ENCODE measurements around the gene ACKR2. TPM values are rescaled to one million over a fixed set of nuclear protein-coding genes. Genes with fewer than 3 reads are reported as not detected.
A peak's percentile ranks its signal among the peaks of the same experiment; 100 is the strongest.
"Not testable (repeated sequence)": the region's sequence is repeated elsewhere in the genome, so short reads cannot be mapped to it uniquely, and the experiment has no call there.

ACKR2 gene
- total RNA-seq, 3 donors from 2014 or later, result 1.8 to 15.8 (median 6.9) TPM

DNA sequence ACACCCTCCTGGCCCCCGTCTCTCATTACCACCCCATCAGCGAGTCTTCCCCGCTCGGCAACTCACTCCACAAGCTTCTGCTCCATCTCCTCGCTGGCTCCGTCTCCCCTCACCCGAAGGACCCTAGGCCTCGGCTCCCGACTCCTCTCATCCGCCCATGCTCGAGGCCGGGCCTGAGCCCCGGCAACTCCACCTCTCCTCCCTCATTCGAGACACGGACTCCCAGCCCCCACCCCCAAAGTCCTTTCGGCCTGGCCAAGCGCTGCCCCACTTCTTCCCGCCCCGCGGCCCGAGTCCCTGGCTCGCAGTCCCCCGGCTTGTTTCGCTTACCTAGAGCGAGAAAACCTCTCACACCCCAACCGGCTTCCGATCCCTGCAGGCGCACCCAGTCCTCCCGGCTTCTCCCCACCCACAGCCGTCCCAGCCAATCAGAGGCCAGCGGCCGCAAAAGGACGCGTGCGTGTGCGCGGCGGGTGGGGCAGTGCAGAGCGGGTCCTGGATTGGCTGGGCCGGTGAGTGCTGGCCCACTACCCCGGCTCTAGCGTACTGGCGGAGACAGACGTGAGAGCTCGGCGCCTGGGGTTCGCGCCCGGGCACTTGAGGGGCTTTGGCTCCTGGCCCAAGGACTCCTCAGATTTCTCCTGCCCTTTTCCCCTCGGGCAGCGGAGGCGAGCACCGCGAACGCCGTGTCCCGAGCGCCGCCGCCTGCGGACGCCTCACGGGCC, 5.0 kb upstream of the ACKR2 start, which contains the start of gene HIGD1A:
Gene HIGD1A (minus strand): TSS at position 385 of the 725 bp plus-strand sequence. CDS start 10,237 bp downstream, outside the sequence.
- TF ChIP-seq CTCF (IDR thresholded peaks at IDR 0.05) (no peak), POLR2AphosphoS5 (IDR thresholded peaks at IDR 0.05) (peak; percentile 68 to 95 (median 71)), POLR2A (IDR thresholded peaks at IDR 0.05) (peak; percentile 93)
- no peaks in the 10 kb centered on the region for H3K27me3 ChIP-seq
- H3K4me1 ChIP-seq, result peaks cover 0 to 7% of the 10 kb centered on the region in 2 donors
- intact Hi-C loops (cut with DNase I; ENCODE audit: low total_unique reads), result no loop called here
- H3K27ac ChIP-seq, result peak within 1 kb of the TSS; percentile 94 to 98
- H3K9me3 ChIP-seq, result no peaks in the 10 kb centered on the region
- no peaks in the 10 kb centered on the region for H3K36me3 ChIP-seq
- peak; percentile 95 for DNase-seq (ENCODE audit: low spot score in 2 of 2)
- H3K4me3 ChIP-seq, result peak within 1 kb of the TSS; percentile 71 to 81 (median 81)

DNA sequence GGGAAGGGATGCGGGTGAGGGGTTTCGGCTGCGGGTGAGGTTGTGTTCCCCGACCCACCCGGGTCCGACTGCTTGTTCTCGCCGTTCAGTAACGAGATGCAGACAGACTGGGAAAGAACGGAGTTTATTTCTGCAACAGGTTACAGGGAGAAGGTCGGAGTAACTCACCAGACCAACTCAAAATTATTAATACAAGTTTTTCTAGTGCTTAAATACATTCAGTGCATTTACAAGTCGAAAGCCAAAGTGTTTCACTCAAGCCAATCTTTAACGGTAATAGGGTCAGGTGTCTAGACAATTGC, 4.5 kb upstream of the ACKR2 start:
- intact Hi-C loops (cut with DNase I; ENCODE audit: low total_unique reads), result no loop called here
- TF ChIP-seq CTCF (IDR thresholded peaks at IDR 0.05) (no peak), POLR2A (IDR thresholded peaks at IDR 0.05) (no peak), POLR2AphosphoS5 (IDR thresholded peaks at IDR 0.05) (no peak)

GRCh38 chr3:42805141-42805821, 4.0 kb upstream of the ACKR2 start:
- peak overlapping the region; percentile 94 to 98 for H3K27ac ChIP-seq
- intact Hi-C loops (cut with DNase I; ENCODE audit: low total_unique reads), result no loop called here
- TF ChIP-seq POLR2A (IDR thresholded peaks at IDR 0.05) (no peak), CTCF (IDR thresholded peaks at IDR 0.05) (no peak), POLR2AphosphoS5 (IDR thresholded peaks at IDR 0.05) (no peak)
- peaks cover 0 to 7% of the 10 kb centered on the region in 2 donors for H3K4me1 ChIP-seq
- peak in 1 of 2 donors; percentile 53 for DNase-seq (ENCODE audit: low spot score in 2 of 2)
- H3K27me3 ChIP-seq, result no peaks in the 10 kb centered on the region
- H3K9me3 ChIP-seq, result no peaks in the 10 kb centered on the region
- peak overlapping the region; percentile 71 to 81 (median 81) for H3K4me3 ChIP-seq
- no peaks in the 10 kb centered on the region for H3K36me3 ChIP-seq

More for the DNA sequence above, 4.5 kb upstream of the ACKR2 start:
- peak overlapping the region; percentile 71 to 81 (median 81) for H3K4me3 ChIP-seq
- peak overlapping the region; percentile 94 to 98 for H3K27ac ChIP-seq
- no peak for DNase-seq (ENCODE audit: low spot score in 2 of 2)
- H3K4me1 ChIP-seq, result peaks cover 0 to 7% of the 10 kb centered on the region in 2 donors
- H3K36me3 ChIP-seq, result no peaks in the 10 kb centered on the region
- no peaks in the 10 kb centered on the region for H3K27me3 ChIP-seq
- H3K9me3 ChIP-seq, result no peaks in the 10 kb centered on the region

- Histone ChIP-seq H3K9me3 (no peaks in the 10 kb centered on the region), H3K27ac (no peak overlapping the region), H3K4me1 (no peaks in the 10 kb centered on the region), H3K27me3 (no peaks in the 10 kb centered on the region), H3K36me3 (no peaks in the 10 kb centered on the region), H3K4me3 (no peak overlapping the region)
- no peak for TF ChIP-seq POLR2AphosphoS5 (IDR thresholded peaks at IDR 0.05)
- no peak for TF ChIP-seq POLR2A (IDR thresholded peaks at IDR 0.05)
- TF ChIP-seq CTCF (IDR thresholded peaks at IDR 0.05), result no peak
- DNase-seq (ENCODE audit: low spot score in 2 of 2), result no peak
- intact Hi-C loops (cut with DNase I; ENCODE audit: low total_unique reads), result no loop called here
These were observed 1.3 kb upstream of the ACKR2 start for GRCh38 chr3:42807929-42808328.

- H3K36me3 ChIP-seq; H3K4me3 ChIP-seq; H3K27me3 ChIP-seq; H3K27ac ChIP-seq; H3K9me3 ChIP-seq; DNase-seq (ENCODE audit: low spot score in 2 of 2); H3K4me1 ChIP-seq; intact Hi-C loops (cut with DNase I; ENCODE audit: low total_unique reads): not testable (repeated sequence)
These were observed 1.5 kb downstream of the ACKR2 start for GRCh38 chr3:42810706-42811105.

DNA sequence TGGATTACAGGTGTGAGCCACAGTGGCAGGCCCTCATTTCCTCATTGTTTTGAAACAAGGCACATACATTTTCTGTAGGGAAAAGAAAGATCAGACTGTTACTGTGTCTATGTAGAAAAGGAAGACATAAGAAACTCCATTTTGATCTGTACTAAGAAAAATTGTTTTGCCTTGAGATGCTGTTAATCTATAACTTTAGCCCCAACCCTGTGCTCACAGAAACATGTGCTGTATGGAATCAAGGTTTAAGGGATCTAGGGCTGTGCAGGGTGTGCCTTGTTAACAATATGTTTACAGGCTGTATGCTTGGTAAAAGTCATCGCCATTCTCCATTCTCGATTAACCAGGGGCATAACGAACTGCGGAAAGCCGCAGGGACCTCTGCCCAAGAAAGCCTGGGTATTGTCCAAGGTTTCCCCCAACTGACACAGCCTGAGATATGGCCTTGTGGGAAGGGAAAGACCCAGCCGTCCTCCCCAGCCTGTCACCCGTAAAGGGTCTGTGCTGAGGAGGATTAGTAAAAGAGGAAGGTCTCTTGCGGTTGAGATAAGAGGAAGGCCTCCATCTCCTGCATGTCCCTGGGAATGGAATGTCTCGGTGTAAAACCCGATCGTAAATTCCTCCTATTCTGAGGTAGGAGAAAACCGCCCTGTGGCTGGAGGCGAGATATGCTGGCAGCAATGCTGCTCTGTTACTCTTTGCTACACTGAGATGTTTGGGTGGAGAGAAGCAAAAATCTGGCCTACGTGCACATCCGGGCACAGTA, 2.1 kb downstream of the ACKR2 start:
- intact Hi-C loops (cut with DNase I; ENCODE audit: low total_unique reads); H3K36me3 ChIP-seq; H3K9me3 ChIP-seq; DNase-seq (ENCODE audit: low spot score in 2 of 2); H3K4me1 ChIP-seq; H3K27ac ChIP-seq; H3K27me3 ChIP-seq; H3K4me3 ChIP-seq: not testable (repeated sequence)
